Measurements from ENCODE around the gene VAMP3. TPM values are rescaled to one million over a fixed set of nuclear protein-coding genes. Genes with fewer than 3 reads are reported as not detected.

The VAMP3 gene
- total RNA-seq, 1 donor from 2014 or later, result 38.2 TPM

DNA sequence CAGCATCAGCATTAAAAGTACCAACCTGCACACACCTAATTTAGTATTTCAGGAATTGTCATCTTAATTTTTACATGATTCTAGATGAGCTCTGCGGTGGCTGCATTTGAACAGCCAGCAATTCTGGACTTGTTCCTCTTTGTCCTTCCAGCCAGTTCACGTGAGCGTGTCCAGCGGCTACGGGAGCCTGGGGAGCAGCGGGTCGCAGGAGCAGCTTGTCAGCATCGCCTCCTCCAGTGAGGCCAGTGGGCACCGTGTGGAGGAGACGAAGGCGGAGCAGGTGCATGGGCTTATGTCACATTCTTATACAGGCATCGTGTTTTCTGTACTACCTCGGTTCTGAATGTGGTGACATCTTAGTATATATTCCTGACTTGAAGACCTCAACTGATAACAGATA, 38.6 kb downstream of the VAMP3 start:
- intact Hi-C loops (cut with micrococcal nuclease), result loop anchor here (2.0 kb wide), 1 partner anchor 93 kb away; no protein-coding TSS in a partner anchor

GRCh38 chr1:7810395-7810794, 39.3 kb downstream of the VAMP3 start:
- intact Hi-C loops (cut with micrococcal nuclease), result no loop called here

DNA sequence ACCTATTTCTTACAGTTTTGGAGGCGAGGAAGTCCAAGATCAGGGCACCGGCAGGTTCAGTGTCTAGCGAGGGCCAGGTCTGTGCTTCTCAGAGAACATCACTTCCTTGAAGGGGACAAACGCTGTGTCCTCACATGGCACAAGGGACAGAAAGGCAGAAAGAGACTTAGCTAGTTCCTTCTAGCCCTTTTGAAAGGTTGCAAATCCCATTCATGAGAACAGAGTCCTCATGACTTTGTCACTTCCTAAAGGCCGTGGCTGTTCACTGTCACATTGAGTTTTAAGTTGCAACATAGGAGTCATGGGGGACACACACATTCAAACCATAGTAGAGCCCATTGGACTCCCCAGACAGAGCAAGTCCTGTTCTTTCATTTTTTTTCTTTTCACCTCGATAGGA, 40.4 kb downstream of the VAMP3 start:
- intact Hi-C loops (cut with micrococcal nuclease), result no loop called here

DNA sequence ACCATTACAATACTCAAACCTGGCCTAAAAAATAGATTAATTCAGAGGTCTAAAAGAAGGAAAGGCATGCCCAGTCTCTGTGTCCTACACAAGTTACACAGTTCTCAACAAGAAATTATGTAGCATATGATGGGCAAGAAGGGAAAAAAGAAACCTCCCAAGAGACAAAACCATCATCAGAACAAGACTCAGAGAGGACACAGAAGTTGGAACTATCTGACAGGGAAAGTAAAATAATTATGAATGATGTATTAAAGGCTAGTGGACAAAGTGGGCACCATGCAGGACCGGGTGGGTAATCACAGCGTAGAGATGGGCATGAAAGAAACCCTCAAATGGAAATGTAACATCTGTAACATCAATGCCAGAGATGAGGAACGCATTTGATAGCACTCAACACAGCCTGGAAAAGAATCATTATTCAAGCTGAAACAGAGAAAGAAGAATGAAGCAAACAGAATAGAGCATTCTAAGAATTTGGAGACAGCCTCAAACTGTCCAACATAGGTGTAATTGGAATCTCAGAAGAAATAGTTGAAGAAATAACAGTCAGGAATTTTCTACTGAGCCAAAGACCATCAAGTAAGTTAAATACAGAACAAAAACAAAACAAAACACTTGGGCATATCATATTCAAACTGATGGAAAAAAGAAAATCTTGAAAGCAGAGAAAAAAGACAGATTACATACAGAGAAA, 42.7 kb downstream of the VAMP3 start:
- intact Hi-C loops (cut with micrococcal nuclease), result no loop called here

DNA sequence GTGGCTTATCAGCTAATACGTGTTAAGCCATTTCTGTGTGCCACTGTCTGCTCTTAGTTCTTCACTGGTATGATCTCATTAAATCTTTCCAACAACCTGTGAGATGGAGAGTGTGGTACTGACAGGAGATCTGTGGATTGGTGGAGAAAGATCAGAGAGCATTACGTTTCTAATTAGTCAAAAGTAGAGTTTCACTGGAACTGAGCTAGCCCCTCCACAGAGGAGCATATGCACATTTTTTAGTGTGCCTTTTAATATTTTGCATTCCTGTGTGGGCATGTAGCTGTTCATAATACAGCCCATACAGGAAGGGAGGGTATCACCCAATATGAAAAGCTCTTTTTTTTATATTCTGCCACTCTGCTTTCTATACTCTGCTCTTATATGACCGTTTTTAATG, 50.2 kb downstream of the VAMP3 start:
- intact Hi-C loops (cut with micrococcal nuclease), result no loop called here

GRCh38 chr1:7824701-7825100, 53.6 kb downstream of the VAMP3 start:
- intact Hi-C loops (cut with micrococcal nuclease), result no loop called here

DNA sequence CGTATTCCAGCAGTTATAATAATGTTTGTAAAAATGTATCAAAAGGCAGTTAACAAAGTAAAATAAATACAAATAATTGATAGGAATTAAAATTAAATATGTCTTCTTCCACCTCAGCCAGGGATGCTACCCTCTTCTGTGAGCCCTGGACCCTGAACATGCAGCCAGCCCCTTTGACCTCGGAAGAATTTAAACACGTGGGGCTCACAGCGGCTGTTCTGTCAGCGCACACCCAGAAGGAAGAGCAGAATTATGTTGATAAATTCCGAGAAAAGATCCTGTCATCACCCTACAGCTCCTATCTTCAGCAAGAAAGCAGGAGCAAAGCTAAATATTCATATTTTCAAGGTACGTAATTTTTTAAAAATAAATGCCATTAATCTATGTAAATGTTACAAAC, 55.3 kb downstream of the VAMP3 start:
- intact Hi-C loops (cut with micrococcal nuclease), result no loop called here

DNA sequence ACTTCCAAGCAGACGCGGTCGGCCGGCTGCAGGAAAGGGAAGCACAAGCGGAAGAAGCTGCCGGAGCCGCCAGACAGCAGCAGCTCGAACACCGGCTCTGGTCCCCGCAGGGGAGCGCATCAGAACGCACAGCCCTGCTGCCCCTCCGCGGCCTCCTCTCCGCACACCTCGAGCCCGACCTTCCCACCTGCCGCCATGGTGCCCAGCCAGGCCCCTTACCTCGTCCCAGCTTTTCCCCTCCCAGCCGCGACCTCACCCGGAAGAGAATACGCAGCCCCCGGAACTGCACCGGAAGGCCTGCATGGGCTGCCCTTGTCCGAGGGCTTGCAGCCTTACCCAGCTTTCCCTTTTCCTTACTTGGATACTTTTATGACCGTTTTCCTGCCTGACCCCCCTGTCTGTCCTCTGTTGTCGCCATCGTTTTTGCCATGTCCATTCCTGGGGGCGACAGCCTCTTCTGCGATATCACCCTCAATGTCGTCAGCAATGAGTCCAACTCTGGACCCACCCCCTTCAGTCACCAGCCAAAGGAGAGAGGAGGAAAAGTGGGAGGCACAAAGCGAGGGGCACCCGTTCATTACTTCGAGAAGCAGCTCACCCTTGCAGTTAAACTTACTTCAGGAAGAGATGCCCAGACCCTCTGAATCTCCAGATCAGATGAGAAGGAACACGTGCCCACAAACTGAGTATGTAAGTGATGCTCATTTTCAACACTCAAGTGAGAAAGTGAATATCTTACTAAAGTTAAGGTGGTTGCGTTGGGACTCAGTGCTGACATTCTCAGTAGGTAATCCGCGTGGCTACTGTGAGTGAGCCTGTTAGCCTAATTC, 56.2 kb downstream of the VAMP3 start:
- intact Hi-C loops (cut with micrococcal nuclease), result no loop called here

Other genes with a start within 250 kb of the VAMP3 start
- 3.0 and 3.2 TPM in 2 replicates for gene PER3, start 13.0 kb downstream of the VAMP3 start, total RNA-seq
- not detected in 2 replicates for gene UTS2, start 81.8 kb downstream of the VAMP3 start, total RNA-seq
- gene TNFRSF9, start 169.5 kb downstream of the VAMP3 start, total RNA-seq, result 2.5 and 3.4 TPM in 2 replicates
- gene PARK7, start 190.4 kb downstream of the VAMP3 start, total RNA-seq, result 300 and 303 TPM in 2 replicates